ENCODE data around the gene LZTS2. TPM values are rescaled to one million over a fixed set of nuclear protein-coding genes. Genes with fewer than 3 reads are reported as not detected.

Gene LZTS2
- total RNA-seq, 1 donor from 2014 or later, result 52.2 TPM

DNA sequence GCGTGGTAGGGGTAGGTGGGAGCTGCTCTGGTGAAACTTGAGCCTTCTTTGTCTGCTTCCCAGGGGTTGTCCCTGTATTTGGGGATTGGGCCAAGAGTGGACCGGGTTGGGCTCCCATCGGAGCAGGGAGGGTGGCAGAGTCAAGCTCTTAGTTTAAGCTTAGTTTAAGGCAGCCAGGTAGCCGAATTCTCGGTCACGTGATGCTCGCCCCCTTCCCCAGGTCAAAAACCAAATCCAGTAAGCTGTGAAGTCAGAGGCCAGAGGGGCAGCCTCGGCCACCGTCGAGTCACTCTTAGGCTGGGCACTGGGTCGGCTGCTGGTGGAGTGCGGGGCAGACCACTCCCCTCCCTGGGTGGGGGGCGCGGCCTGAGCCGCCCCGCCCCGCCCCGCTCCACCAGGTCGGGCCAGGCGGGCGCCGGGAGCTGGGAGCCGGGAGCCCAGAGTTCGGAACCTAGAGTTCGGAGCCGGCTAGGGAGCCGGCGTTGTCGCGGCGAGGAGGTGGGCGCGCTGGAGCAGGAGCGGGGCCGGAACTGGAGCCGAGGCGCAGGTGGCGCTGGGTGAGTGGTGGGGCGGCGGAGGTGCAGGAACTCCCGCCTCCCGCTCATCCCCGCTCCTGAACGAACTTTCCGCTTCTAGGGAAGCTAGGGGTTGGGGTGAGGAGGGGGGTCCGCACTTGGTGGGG lies 2.8 kb upstream of the LZTS2 start:
- peaks cover 8% of the 10 kb centered on the region for H3K36me3 Mint-ChIP-seq (ENCODE audit: low read depth, unreplicated experiment)
- H3K27me3 Mint-ChIP-seq (ENCODE audit: unreplicated experiment), result peaks cover 10% of the 10 kb centered on the region
- TF ChIP-seq, protein P1, sequence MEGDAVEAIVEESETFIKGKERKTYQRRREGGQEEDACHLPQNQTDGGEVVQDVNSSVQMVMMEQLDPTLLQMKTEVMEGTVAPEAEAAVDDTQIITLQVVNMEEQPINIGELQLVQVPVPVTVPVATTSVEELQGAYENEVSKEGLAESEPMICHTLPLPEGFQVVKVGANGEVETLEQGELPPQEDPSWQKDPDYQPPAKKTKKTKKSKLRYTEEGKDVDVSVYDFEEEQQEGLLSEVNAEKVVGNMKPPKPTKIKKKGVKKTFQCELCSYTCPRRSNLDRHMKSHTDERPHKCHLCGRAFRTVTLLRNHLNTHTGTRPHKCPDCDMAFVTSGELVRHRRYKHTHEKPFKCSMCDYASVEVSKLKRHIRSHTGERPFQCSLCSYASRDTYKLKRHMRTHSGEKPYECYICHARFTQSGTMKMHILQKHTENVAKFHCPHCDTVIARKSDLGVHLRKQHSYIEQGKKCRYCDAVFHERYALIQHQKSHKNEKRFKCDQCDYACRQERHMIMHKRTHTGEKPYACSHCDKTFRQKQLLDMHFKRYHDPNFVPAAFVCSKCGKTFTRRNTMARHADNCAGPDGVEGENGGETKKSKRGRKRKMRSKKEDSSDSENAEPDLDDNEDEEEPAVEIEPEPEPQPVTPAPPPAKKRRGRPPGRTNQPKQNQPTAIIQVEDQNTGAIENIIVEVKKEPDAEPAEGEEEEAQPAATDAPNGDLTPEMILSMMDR (IDR thresholded peaks at IDR 0.05; ENCODE audit: unreplicated experiment), result no peak
- H3K4me3 Mint-ChIP-seq (ENCODE audit: unreplicated experiment), result peak overlapping the region; percentile 92
- DNase-seq (ENCODE audit: low spot score), result peak; percentile 51
- H3K4me1 Mint-ChIP-seq (ENCODE audit: unreplicated experiment), result peaks cover 34% of the 10 kb centered on the region
- peak overlapping the region; percentile 70 for H3K27ac Mint-ChIP-seq (ENCODE audit: unreplicated experiment)
- H3K9me3 Mint-ChIP-seq (ENCODE audit: unreplicated experiment), result no peaks in the 10 kb centered on the region

DNA sequence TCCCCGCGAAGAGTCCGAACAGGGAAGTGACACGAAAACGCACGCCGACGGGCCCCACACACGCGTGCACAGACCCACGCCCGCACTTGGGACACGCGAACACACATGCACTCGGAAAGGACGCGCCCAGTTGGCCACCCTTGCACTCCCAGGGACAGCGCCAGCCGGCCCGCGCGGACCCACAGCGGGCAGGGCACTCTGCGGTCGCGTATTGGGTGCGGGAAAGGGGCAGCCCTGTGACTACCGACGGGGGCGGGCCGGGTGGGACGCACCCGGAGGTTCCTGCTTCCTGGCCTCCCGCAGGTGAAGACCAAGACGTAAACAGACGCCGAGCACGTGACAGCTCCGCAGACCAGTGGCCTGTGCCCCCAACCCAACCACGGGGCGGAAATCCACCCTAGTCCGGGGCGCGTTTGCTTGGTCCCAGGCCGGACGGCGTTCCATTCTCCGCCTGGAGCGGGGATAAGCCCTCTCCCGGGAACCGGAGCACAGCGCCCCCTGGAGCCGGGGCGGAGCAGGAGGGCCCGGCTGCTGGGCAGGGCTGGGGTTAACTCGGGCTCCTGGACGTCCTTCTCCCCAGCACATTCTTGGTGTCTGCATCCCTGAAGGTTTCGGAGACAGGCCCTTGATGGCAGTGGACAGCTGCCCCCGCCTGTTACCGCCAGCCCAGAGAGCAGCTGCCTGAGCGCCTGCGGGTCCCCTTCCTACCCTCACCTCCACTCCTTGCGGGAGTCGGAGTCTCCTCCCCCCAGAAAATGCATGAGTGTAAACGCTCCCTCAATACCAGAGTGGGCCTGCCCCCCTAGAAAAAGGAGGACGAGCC lies 2.0 kb upstream of the LZTS2 start:
- Mint-ChIP-seq H3K36me3 (ENCODE audit: low read depth, unreplicated experiment) (peaks cover 8% of the 10 kb centered on the region), H3K27ac (ENCODE audit: unreplicated experiment) (peak overlapping the region; percentile 86), H3K9me3 (ENCODE audit: unreplicated experiment) (no peaks in the 10 kb centered on the region), H3K4me3 (ENCODE audit: unreplicated experiment) (peak overlapping the region; percentile 95), H3K4me1 (ENCODE audit: unreplicated experiment) (peaks cover 32% of the 10 kb centered on the region), H3K27me3 (ENCODE audit: unreplicated experiment) (peaks cover 10% of the 10 kb centered on the region)
- DNase-seq (ENCODE audit: low spot score), result peak; percentile 91
- TF ChIP-seq, protein P1 (IDR thresholded peaks at IDR 0.05; ENCODE audit: unreplicated experiment), result peak; percentile 93

DNA sequence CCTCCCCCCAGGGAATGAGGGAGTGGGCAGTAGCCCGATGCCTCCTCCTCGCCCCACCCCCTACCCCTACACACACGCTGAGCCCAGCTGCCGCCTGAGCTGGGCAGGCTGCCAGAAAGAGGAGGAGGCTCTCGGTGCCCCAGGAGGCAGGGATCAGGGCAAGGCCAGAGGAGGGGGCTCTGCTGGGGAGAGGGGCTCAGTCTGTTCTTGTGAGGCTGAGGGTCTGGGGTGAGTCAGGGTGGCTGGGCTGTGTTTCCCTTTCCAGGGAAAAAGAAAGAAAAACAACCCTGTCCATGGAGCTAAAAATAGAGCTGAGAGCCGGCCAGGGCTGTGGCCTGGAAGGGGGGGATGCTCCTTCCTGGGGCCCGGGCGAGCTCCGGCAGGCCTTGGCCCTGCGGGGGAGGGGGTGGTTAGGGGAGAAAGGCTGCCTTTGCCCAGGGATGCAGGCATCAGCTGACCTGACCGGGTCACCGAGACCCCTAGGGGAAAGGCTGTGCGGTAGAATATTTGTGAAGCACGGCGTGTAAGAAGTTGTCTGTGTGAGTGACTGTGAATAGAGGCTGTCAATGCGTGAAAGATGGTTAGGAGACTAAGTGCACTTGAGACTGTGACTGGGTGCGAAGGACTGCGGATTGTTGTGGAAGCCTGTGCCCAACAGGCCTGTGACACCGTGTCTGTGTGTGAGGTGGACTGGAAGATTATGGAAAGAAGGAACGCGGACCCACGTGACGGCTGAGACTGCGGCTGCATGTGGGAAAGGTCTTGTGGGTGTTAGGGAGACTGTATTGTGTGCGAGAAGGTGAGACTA lies 1.2 kb upstream of the LZTS2 start:
- H3K4me3 Mint-ChIP-seq (ENCODE audit: unreplicated experiment), result peak overlapping the region; percentile 95
- TF ChIP-seq, protein P1 (IDR thresholded peaks at IDR 0.05; ENCODE audit: unreplicated experiment), result no peak
- peak; percentile 72 for DNase-seq (ENCODE audit: low spot score)
- H3K9me3 Mint-ChIP-seq (ENCODE audit: unreplicated experiment), result no peaks in the 10 kb centered on the region
- peaks cover 10% of the 10 kb centered on the region for H3K27me3 Mint-ChIP-seq (ENCODE audit: unreplicated experiment)
- peak overlapping the region; percentile 88 for H3K27ac Mint-ChIP-seq (ENCODE audit: unreplicated experiment)
- H3K4me1 Mint-ChIP-seq (ENCODE audit: unreplicated experiment), result peaks cover 27% of the 10 kb centered on the region
- peaks cover 8% of the 10 kb centered on the region for H3K36me3 Mint-ChIP-seq (ENCODE audit: low read depth, unreplicated experiment)

DNA sequence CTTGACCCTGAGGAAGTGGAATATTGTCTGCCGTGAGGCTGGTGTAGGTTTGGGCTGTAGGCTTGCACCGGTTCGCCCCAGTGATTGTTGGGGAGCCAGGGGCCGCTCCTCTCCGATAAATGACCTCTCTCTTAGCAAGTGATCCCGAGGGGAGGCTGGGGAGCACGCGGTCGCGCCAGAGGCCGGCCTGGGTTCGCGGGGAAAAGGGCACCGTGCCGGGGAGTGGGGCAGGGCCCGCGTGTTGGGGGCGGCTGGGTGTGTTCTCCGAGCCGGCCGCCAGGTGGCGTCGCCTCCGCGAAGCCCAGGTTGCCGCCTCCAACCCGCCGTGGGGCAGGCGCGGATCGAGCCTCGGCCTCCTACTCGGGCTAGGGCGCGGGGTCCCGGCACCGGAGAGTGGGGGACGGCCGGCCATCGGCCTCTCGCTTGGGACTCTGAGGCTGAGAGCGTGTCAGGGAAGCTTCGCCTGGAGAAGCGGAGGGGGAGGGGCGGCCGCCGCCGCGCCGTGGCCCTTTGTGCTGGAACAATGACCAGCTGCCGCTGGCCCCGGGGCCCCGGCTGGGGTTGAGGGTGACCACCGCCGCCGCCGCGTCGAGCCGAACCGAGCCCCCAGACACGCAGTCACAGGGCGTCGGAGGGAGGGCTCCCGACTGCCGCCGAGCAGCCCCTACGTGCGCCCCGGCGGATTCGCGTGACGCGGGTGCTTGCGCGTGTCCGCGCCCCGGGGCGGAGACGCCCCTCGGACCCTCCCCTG lies 442 bp upstream of the LZTS2 start:
- H3K36me3 Mint-ChIP-seq (ENCODE audit: low read depth, unreplicated experiment), result peaks cover 8% of the 10 kb centered on the region
- DNase-seq (ENCODE audit: low spot score), result peak; percentile 84
- peak overlapping the region; percentile 88 for H3K27ac Mint-ChIP-seq (ENCODE audit: unreplicated experiment)
- TF ChIP-seq, protein P1 (IDR thresholded peaks at IDR 0.05; ENCODE audit: unreplicated experiment), result peak; percentile 99
- H3K4me1 Mint-ChIP-seq (ENCODE audit: unreplicated experiment), result peaks cover 23% of the 10 kb centered on the region
- H3K27me3 Mint-ChIP-seq (ENCODE audit: unreplicated experiment), result peaks cover 8% of the 10 kb centered on the region
- no peaks in the 10 kb centered on the region for H3K9me3 Mint-ChIP-seq (ENCODE audit: unreplicated experiment)
- H3K4me3 Mint-ChIP-seq (ENCODE audit: unreplicated experiment), result peak overlapping the region; percentile 95
